Stomach (tissue), 19 donors: Measurements from ENCODE around the gene TRIM41. TPM values are rescaled to one million over a fixed set of nuclear protein-coding genes. Genes with fewer than 3 reads are reported as not detected.
"Not testable (repeated sequence)": the region's sequence is repeated elsewhere in the genome, so short reads cannot be mapped to it uniquely, and the experiment has no call there.

ENCODE experiments used
- DNase-seq, 2 donors: peaks; one replicate each; pipeline versions ENCODE4 v3.0.0 to v3.0.0-alpha.2; 2013 to 2019
- H3K27ac ChIP-seq, 5 donors: fragments of 200-600 bp in 4 of 5; sonication (generic) in 4 of 5; one replicate each; pipeline ENCODE4 v1.5.1; 2013 to 2019; ENCODE audit warnings: mild to moderate bottlenecking in 1 of 5, moderate library complexity in 1 of 5
- H3K27me3 ChIP-seq, 3 donors: fragments of 200-600 bp; sonication (generic); one replicate each; pipeline ENCODE4 v1.5.1; 2017 to 2019; ENCODE audit warnings: mixed run types in 1 of 3
- H3K36me3 ChIP-seq, 4 donors: fragments of 200-600 bp; sonication (generic); 1 replicate in 3 of 4; 2 replicates in 1 of 4; pipeline ENCODE4 v1.5.1; 2016 to 2019
- H3K4me1 ChIP-seq, 4 donors: fragments of 200-600 bp; sonication (generic); one replicate each; pipeline ENCODE4 v1.5.1; 2016 to 2019
- H3K4me3 ChIP-seq, 4 donors: fragments of 200-600 bp; sonication (generic) in 3 of 4; one replicate each; pipeline ENCODE4 v1.5.1; 2016 to 2019; ENCODE audit warnings: mild to moderate bottlenecking in 1 of 4
- H3K9me3 ChIP-seq, 4 donors: fragments of 200-600 bp; sonication (generic); one replicate each; pipeline ENCODE4 v1.5.1; 2016 to 2019
- EP300 ChIP-seq: sonication (generic); formaldehyde crosslinking; IDR thresholded peaks from one replicate; pipeline ENCODE4 v1.6.1; 2017; ENCODE audit warnings: antibody characterized with exemption
- POLR2A ChIP-seq, 4 donors: fragments of 450-650 bp; IDR thresholded peaks; one replicate each; pipeline ENCODE4 v1.6.1; 2016; ENCODE audit warnings: antibody characterized with exemption in 4 of 4, control low read depth in 2 of 4, mild to moderate bottlenecking in 1 of 4, moderate library complexity in 1 of 4
- POLR2AphosphoS5 ChIP-seq, 3 donors: sonication (generic); formaldehyde crosslinking; IDR thresholded peaks; one replicate each; pipeline ENCODE4 v1.6.1; 2016; ENCODE audit warnings: antibody characterized with exemption in 3 of 3
- WGBS, 5 donors: extraction: QIAGEN DNeasy Blood & Tissue Kit in 3 of 5; methylation state at CpG; one replicate each; pipeline versions ENCODE4 v1.1.5 to v1.1.7; 2013 to 2018; 5-methylcytosine and 5-hydroxymethylcytosine counted together
- intact Hi-C: fragments of 100-400 bp; cut with DNase I; formaldehyde crosslinking; loops from one replicate; pipeline ENCODE4 v1.15.1; 2023; ENCODE audit warnings: low total_unique reads
- long read RNA-seq, 10 donors: transcript quantifications; one replicate each; lab custom pipeline, GENCODE V29; 2026
- polyA plus RNA-seq, 3 donors: library from polyadenylated mRNA; stranded (reverse); fragments of 200-250 nt; gene quantifications; one replicate each; pipeline ENCODE4 v1.2.3, GENCODE V29; 2013
- total RNA-seq, 5 donors: library from RNA; depleted of rRNA; stranded (reverse); fragments of >200 nt; gene quantifications; one replicate each; pipeline versions ENCODE4 v1.1.0 to v1.2.3, GENCODE V29; 2014 to 2016
- TF ChIP-seq, protein P1 (sequence below), 7 experiments: fragments of 450-650 bp in 4 of 7; fragments of 200-600 bp in 3 of 7; sonication (generic) in 3 of 7; IDR thresholded peaks; one replicate each; pipeline ENCODE4 v1.5.1; 2016 to 2019; ENCODE audit warnings: antibody characterized with exemption in 7 of 7, control low read depth in 2 of 7, mild to moderate bottlenecking in 1 of 7
- donor health status: healthy with polysubstance abuse.
- donor health status: Bipolar disorder and iron deficiency.
- donor health status: healthy.

Gene TRIM41
- total RNA-seq: 10 to 100 TPM in 4 of 5 donors, 1 to 10 TPM in 1; 2.3 to 70.4 (median 10.3) TPM
- polyA plus RNA-seq: 10 to 100 TPM; 13.8 to 26.1 (median 18.2) TPM
- long read RNA-seq, donor 1, partial matches to known transcripts: 1,954 of 2,022 reads
- long read RNA-seq, donor 1, other reads (novel, unspliced or antisense): 67 of 2,022 reads
- long read RNA-seq, donor 2, partial matches to known transcripts: 3,058 of 3,238 reads
- long read RNA-seq, donor 2, other reads (novel, unspliced or antisense): 180 of 3,238 reads
- long read RNA-seq, donor 3, full-length matches to known transcripts: 1 of 1,668 reads
- long read RNA-seq, donor 3, partial matches to known transcripts: 1,579 of 1,668 reads
- long read RNA-seq, donor 3, other reads (novel, unspliced or antisense): 88 of 1,668 reads
- long read RNA-seq, donor 4, partial matches to known transcripts: 427 of 432 reads
- long read RNA-seq, donor 4, other reads (novel, unspliced or antisense): 5 of 432 reads
- long read RNA-seq, donor 5, partial matches to known transcripts: 2,438 of 2,589 reads
- long read RNA-seq, donor 5, other reads (novel, unspliced or antisense): 151 of 2,589 reads
- long read RNA-seq, donor 6, partial matches to known transcripts: 7,157 of 7,375 reads
- long read RNA-seq, donor 6, other reads (novel, unspliced or antisense): 217 of 7,375 reads
- long read RNA-seq, donor 7, partial matches to known transcripts: 2,527 of 2,561 reads
- long read RNA-seq, donor 7, other reads (novel, unspliced or antisense): 33 of 2,561 reads
- long read RNA-seq, donor 8, partial matches to known transcripts: 3,014 of 3,185 reads
- long read RNA-seq, donor 8, other reads (novel, unspliced or antisense): 169 of 3,185 reads
- long read RNA-seq, donor 9, partial matches to known transcripts: 4,090 of 4,268 reads
- long read RNA-seq, donor 9, other reads (novel, unspliced or antisense): 178 of 4,268 reads
- long read RNA-seq, donor 10, partial matches to known transcripts: 1,473 of 1,498 reads
- long read RNA-seq, donor 10, other reads (novel, unspliced or antisense): 25 of 1,498 reads

DNA sequence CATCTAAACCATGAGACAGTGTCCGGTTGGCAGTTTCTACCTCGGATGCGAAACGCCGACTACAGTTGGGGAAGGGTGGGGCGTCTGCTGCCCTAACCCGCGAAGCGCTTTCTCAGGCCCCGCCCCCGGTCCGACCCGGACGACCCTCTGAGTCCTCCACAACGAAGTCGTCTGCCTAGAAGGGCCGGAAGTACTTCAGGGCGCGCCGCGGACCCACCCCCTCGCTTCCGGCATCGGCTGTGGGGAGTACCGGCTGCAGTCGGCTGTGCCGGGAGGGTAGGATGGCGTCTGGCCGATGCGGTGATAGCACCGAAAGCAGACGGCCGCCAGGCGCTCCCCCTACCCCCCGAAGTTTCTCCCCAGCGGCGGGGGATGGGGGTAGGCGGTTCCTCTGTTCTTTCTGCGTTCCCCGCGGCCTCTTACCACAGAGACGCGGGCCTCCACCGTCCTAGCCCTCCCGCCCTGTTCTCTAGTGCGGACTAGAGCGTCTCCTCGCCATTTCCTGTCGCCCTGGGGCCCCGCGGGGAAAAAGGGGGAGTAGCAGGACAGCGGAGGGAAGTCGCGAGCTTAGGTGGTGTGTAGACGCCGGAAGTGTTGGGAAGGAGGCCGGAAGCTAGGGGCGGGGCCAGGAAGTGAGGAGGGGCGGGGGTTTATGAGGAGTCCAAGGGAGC, at the start of gene TRIM41:
TRIM41 (plus strand) TSS at position 224 of the 671 bp plus-strand sequence. CDS start 719 bp downstream, outside the sequence.
- WGBS, 5 donors: 0 to 1% (median 0%) methylated on average over 31 to 59 of the region's 59 CpGs
- DNase-seq: peak; percentile 97 to 99
- H3K4me3 ChIP-seq: peak within 1 kb of the TSS; percentile 68 to 94 (median 92)
- H3K4me1 ChIP-seq: peaks cover 10 to 51% (median 38%) of the 10 kb centered on the region in 4 donors
- no peaks in the 10 kb centered on the region for H3K9me3 ChIP-seq
- peak within 1 kb of the TSS; percentile 88 to 98 (median 96) for H3K27ac ChIP-seq
- H3K36me3 ChIP-seq: peaks cover 10 to 18% (median 13%) of the 10 kb centered on the region in 4 donors
- TF ChIP-seq POLR2A (IDR thresholded peaks at IDR 0.05): peak in 2 of 4 donors; percentile 52 to 82
- TF ChIP-seq EP300: no peak
- peak; percentile 70 to 96 (median 96) for TF ChIP-seq POLR2AphosphoS5 (IDR thresholded peaks at IDR 0.05)
- H3K27me3 ChIP-seq: no peaks in the 10 kb centered on the region
- intact Hi-C loops: no loop called here

DNA sequence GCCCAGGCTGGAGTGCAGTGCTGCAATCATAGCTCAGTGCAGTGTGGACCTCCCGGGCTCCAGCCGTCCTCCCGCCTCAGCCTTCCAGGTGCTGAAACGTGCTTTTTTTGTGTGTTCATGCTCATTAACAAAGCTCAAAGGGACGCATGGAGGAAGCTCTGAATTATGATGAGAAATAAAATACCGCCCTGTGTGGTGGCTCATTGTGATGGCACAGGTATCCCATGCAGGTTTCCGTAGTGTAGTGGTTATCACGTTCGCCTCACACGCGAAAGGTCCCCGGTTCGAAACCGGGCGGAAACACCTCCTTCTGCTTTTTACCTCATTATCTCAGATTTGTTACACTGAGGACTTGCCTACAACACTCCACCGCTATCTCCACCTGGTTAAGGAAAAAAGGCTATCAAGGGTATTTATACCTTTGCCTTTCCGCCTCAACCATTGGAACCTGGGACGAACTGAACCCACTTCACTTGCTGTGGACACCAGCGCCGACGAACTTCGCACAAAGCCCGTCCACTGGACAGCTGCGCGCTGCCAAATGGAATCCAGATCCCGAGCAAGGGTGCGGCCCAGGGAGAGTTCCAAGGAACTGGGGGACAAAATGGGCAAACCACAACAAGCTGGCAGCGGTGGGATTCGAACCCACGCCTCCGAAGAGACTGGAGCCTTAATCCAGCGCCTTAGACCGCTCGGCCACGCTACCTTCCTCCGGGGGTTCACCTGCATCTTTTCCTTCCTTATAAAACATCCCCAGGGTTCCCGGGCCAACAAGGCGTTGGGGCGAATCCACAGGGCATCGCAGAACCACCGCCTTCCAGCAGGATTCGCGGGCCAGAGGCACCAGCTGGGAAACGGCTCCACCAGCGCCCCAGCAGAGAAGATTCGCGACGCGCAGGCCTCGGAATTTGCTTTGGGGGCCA, 49.4 kb upstream of the TRIM41 start:
- Histone ChIP-seq H3K27me3 (peaks cover 28 to 84% (median 66%) of the 10 kb centered on the region in 3 donors), H3K4me1 (peaks cover 0 to 30% (median 18%) of the 10 kb centered on the region in 4 donors), H3K27ac (no peak overlapping the region), H3K9me3 (peaks cover 0 to 5% (median 0%) of the 10 kb centered on the region in 4 donors), H3K4me3 (no peak overlapping the region), H3K36me3 (no peaks in the 10 kb centered on the region)
- TF ChIP-seq, protein P1, sequence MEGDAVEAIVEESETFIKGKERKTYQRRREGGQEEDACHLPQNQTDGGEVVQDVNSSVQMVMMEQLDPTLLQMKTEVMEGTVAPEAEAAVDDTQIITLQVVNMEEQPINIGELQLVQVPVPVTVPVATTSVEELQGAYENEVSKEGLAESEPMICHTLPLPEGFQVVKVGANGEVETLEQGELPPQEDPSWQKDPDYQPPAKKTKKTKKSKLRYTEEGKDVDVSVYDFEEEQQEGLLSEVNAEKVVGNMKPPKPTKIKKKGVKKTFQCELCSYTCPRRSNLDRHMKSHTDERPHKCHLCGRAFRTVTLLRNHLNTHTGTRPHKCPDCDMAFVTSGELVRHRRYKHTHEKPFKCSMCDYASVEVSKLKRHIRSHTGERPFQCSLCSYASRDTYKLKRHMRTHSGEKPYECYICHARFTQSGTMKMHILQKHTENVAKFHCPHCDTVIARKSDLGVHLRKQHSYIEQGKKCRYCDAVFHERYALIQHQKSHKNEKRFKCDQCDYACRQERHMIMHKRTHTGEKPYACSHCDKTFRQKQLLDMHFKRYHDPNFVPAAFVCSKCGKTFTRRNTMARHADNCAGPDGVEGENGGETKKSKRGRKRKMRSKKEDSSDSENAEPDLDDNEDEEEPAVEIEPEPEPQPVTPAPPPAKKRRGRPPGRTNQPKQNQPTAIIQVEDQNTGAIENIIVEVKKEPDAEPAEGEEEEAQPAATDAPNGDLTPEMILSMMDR (IDR thresholded peaks at IDR 0.05): no peak
- no peak for TF ChIP-seq POLR2AphosphoS5 (IDR thresholded peaks at IDR 0.05)
- no peak for TF ChIP-seq POLR2A (IDR thresholded peaks at IDR 0.05)
- TF ChIP-seq EP300: no peak
- WGBS, 5 donors: 4 to 7% (median 6%) methylated on average over 46 to 50 of the region's 50 CpGs
- intact Hi-C loops: no loop called here
- DNase-seq: peak in 1 of 2 donors; percentile 54

DNA sequence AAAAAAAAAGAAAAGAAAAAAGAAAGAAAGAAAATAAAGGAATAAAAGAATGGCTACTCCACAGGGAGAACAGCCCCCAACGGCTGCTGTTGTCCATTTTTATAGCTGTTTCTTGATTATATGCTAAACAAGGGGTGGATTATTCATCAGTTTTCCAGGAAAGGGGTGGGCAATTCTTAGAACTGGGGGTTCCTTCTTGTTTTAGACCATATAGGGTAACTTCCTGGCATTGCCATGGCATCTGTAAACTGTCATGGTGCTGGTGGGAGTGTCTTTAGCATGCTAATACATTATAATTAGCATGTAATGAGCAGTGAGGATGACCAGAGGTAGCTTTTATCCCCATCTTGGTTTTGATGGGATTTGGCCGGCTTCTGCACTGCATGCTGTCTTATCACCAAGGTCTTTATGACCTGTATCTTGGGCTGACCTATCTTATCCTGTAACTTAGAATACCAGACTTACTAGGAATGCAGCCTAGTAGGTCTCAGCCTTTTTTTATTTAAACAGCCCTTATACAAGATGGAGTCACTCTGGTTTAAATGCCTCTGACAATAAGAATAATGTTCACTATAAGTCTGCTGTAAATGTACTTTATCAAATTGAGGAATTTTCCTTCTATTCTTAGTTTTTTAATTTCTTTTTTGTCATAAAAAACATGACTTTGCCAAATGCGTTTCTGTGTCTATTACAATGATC, 46.7 kb upstream of the TRIM41 start:
- intact Hi-C loops: no loop called here
- Histone ChIP-seq H3K36me3 (no peaks in the 10 kb centered on the region), H3K4me1 (peaks cover 0 to 19% (median 6%) of the 10 kb centered on the region in 4 donors), H3K27me3 (peaks cover 19 to 61% (median 39%) of the 10 kb centered on the region in 3 donors), H3K27ac (no peak overlapping the region), H3K4me3 (no peak overlapping the region), H3K9me3 (peaks cover 0 to 5% (median 0%) of the 10 kb centered on the region in 4 donors)
- DNase-seq: no peak
- 64 to 78% (median 70%) methylated on average over 3 of the region's 3 CpGs for WGBS, 5 donors
- TF ChIP-seq, protein P1 (IDR thresholded peaks at IDR 0.05): no peak
- TF ChIP-seq EP300 (no peak), POLR2A (IDR thresholded peaks at IDR 0.05) (no peak), POLR2AphosphoS5 (IDR thresholded peaks at IDR 0.05) (no peak)

DNA sequence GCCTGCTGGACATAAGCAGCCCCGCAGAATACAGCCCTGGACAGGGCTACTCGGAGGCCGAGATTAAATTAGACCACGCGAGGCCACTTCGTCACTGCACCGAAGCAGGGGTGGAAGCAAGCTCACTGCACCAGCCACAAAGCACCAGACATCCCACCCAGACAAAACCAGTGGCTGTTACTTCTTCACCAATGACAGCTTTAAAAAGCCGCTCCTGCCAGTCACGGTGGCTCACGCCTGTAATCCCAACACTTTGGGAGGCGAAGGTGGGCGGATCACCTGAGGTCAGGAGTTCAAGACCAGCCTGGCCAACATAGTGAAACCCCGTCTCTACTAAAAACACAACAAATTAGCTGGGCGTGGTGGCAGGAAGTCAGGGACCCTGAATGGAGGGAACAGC, 45.5 kb upstream of the TRIM41 start:
- H3K9me3 ChIP-seq, DNase-seq, H3K4me3 ChIP-seq, intact Hi-C loops, H3K36me3 ChIP-seq, H3K27ac ChIP-seq: not testable (repeated sequence)
- WGBS, 5 donors: 66 to 73% (median 71%) methylated on average over 14 of the region's 14 CpGs
- Histone ChIP-seq H3K27me3 (peaks cover 19 to 53% (median 28%) of the 10 kb centered on the region in 3 donors), H3K4me1 (peaks cover 0 to 26% (median 9%) of the 10 kb centered on the region in 4 donors)
